Endothelial cell of umbilical vein (primary cell): ENCODE data around the gene ARNT2. TPM values are rescaled to one million over a fixed set of nuclear protein-coding genes. Genes with fewer than 3 reads are reported as not detected.

ENCODE experiments used
- BruUV-seq: library from RNA; stranded (reverse); fragments of 400-500 nt; replicated peaks from 2 replicates; lab custom pipeline; 2021; lab: Mats Ljungman, UMichigan
- CTCF ChIA-PET: fragments of 300-600, 350-600 bp; sonication (Branson Sonifier 250); formaldehyde crosslinking; loops from one replicate; lab custom pipeline; 2021; ENCODE audit warnings: antibody characterized with exemption, inconsistent platforms; lab: Charles Lee
- POLR2A ChIA-PET: fragments of 300-600, 350-600 bp; sonication (Branson Sonifier 250); formaldehyde crosslinking; loops from one replicate; lab custom pipeline; 2021; ENCODE audit warnings: antibody characterized with exemption, inconsistent platforms; lab: Charles Lee
- DNase-seq: peaks from one replicate; pipeline ENCODE4 v3.0.0-alpha.2; 2011; ENCODE audit warnings: low read depth, low spot score
- FAIRE-seq: peaks from 2 replicates; lab custom pipeline; 2011; peaks lifted over from hg19 to GRCh38; lab: Jason Lieb, UNC
- H2AFZ ChIP-seq: 2 replicates; pipeline ENCODE4 v1.6.0; 2012; ENCODE audit warnings: low read depth, low read length, control low read depth, inconsistent platforms
- H3K27ac ChIP-seq: 2 replicates; pipeline ENCODE4 v1.5.1; 2011; ENCODE audit warnings: low read depth, mild to moderate bottlenecking, control low read depth, low read length, moderate library complexity; ENCODE audit not compliant: insufficient read depth
- H3K27me3 ChIP-seq, 2 experiments: 2 replicates each; pipeline versions ENCODE4 v1.6.0 to v1.6.1; 2011; ENCODE audit warnings: low read length in 2 of 2, mixed read lengths in 1 of 2; ENCODE audit not compliant: control insufficient read depth in 2 of 2, insufficient read depth in 2 of 2
- H3K36me3 ChIP-seq, 2 experiments: 2 replicates in 1 of 2; 3 replicates in 1 of 2; pipeline ENCODE4 v1.5.1; 2011; ENCODE audit warnings: low read length in 2 of 2, mild to moderate bottlenecking in 1 of 2, moderate library complexity in 1 of 2; ENCODE audit not compliant: control insufficient read depth in 2 of 2, insufficient read depth in 2 of 2; ENCODE audit errors: extremely low read depth in 1 of 2
- H3K4me1 ChIP-seq: 3 replicates; pipeline ENCODE4 v1.5.1; 2011; ENCODE audit warnings: mild to moderate bottlenecking, low read length; ENCODE audit not compliant: control insufficient read depth, insufficient read depth; ENCODE audit errors: extremely low read depth
- H3K4me2 ChIP-seq: 2 replicates; pipeline ENCODE4 v1.6.1; 2011; ENCODE audit warnings: low read length, control low read depth, mixed read lengths; ENCODE audit not compliant: insufficient read depth
- H3K4me3 ChIP-seq, 3 experiments: fragments of 200-600 bp in 1 of 3; sonication (generic), shearing (Covaris generic) in 1 of 3; replicated peaks in 1 of 3; 2 replicates each; pipeline ENCODE4 v1.5.1; 2011 to 2016; ENCODE audit warnings: control low read depth in 3 of 3, low read length in 3 of 3, mild to moderate bottlenecking in 2 of 3, inconsistent platforms in 1 of 3, low read depth in 1 of 3, moderate library complexity in 1 of 3; ENCODE audit not compliant: insufficient read depth in 1 of 3
- H3K79me2 ChIP-seq: 2 replicates; pipeline ENCODE4 v1.6.0; 2012; ENCODE audit warnings: low read length, inconsistent platforms; ENCODE audit not compliant: control insufficient read depth, insufficient read depth
- H3K9ac ChIP-seq: replicated peaks from 2 replicates; pipeline ENCODE3; 2011; ENCODE audit warnings: low read length, control low read depth; ENCODE audit not compliant: insufficient read depth; ENCODE audit errors: extremely low read depth
- H3K9me1 ChIP-seq: replicated peaks from 3 replicates; pipeline ENCODE4 v1.6.0; 2011; ENCODE audit warnings: mild to moderate bottlenecking, low read length; ENCODE audit not compliant: control insufficient read depth, insufficient read depth; ENCODE audit errors: extremely low read depth
- H3K9me3 ChIP-seq: replicated peaks from 2 replicates; pipeline ENCODE4 v1.5.1; 2012; ENCODE audit warnings: low read length, inconsistent platforms; ENCODE audit not compliant: control insufficient read depth, insufficient read depth
- H4K20me1 ChIP-seq: replicated peaks from 2 replicates; pipeline ENCODE3; 2011; ENCODE audit warnings: mild to moderate bottlenecking, low read length; ENCODE audit not compliant: control insufficient read depth, insufficient read depth; ENCODE audit errors: extremely low read depth
- CTCF ChIP-seq, 2 donors: IDR thresholded peaks; 1 replicate in 1 of 2; 2 replicates in 1 of 2; pipeline ENCODE4 v1.5.1; 2011; ENCODE audit warnings: low read length in 2 of 2, mild to moderate bottlenecking in 2 of 2, moderate library complexity in 2 of 2, control low read depth in 1 of 2, inconsistent platforms in 1 of 2, low read depth in 1 of 2; ENCODE audit not compliant: insufficient read depth in 1 of 2; ENCODE audit errors: extremely low read depth in 1 of 2
- FOS ChIP-seq: IDR thresholded peaks from 2 replicates; pipeline ENCODE4 v1.6.1; 2011; ENCODE audit warnings: mild to moderate bottlenecking, low read length, moderate library complexity, borderline replicate concordance; ENCODE audit not compliant: insufficient read depth
- JUN ChIP-seq: IDR thresholded peaks from 2 replicates; pipeline ENCODE4 v1.6.1; 2011; ENCODE audit warnings: borderline replicate concordance, low read depth; ENCODE audit not compliant: insufficient read length, insufficient read depth
- MYC ChIP-seq: IDR thresholded peaks from one replicate; pipeline ENCODE4 v1.6.1; 2011; ENCODE audit warnings: mild to moderate bottlenecking, low read depth, low read length
- POLR2AphosphoS5 ChIP-seq: IDR thresholded peaks from 2 replicates; pipeline ENCODE4 v1.6.1; 2012; ENCODE audit warnings: low read depth, mild to moderate bottlenecking, control low read depth, low read length, moderate library complexity; ENCODE audit not compliant: insufficient read depth
- dilution Hi-C: fragments of 300-500 bp; cut with MboI; formaldehyde crosslinking; loops from one replicate; pipeline ENCODE4 v1.15.0; 2019; ENCODE audit warnings: low sequenced_read_pairs; ENCODE audit not compliant: extremely low pct_ligation_motif_present
- intact Hi-C: fragments of 100-400 bp; cut with micrococcal nuclease; formaldehyde crosslinking; loops from one replicate; pipeline ENCODE4 v1.10.0; 2022
- polyA plus RNA-seq, 4 experiments: library from polyadenylated mRNA; depleted of rRNA in 3 of 4; stranded (reverse) in 3 of 4; unstranded in 1 of 4; fragments of >200 nt; gene quantifications; 2 replicates each; pipeline versions ENCODE4 v1.2.1 to v1.2.3, GENCODE V29; 2011 to 2012; ENCODE audit warnings: missing spikeins in 1 of 4
- total RNA-seq: library from RNA; stranded (reverse); gene quantifications from 2 replicates; pipeline ENCODE4 v1.2.3, GENCODE V29; 2021

The ARNT2 gene
- total and polyA plus RNA-seq, 2 donors (not counting 3 experiments of a cell fraction or from before 2014, with no cell fraction given), result 0.03 to 0.20 TPM

GRCh38 chr15:80414546-80415357, 10.6 kb downstream of the ARNT2 start:
- Histone ChIP-seq H3K9me1 (no peaks in the 10 kb centered on the region), H3K79me2 (no peaks in the 10 kb centered on the region), H3K27me3 (no peaks in the 10 kb centered on the region), H3K4me1 (no peaks in the 10 kb centered on the region), H4K20me1 (no peaks in the 10 kb centered on the region), H3K36me3 (no peaks in the 10 kb centered on the region), H3K9me3 (no peaks in the 10 kb centered on the region), H3K27ac (no peak overlapping the region), H2AFZ (no peak overlapping the region), H3K9ac (no peak overlapping the region), H3K4me3 (no peak overlapping the region), H3K4me2 (no peak overlapping the region)
- no TSS peak for BruUV-seq
- ChIA-PET POLR2A (interaction anchor here (0.7 kb wide), 1 partner anchor 19 kb away, joined by 3 read pairs; no protein-coding TSS in a partner anchor), CTCF (no interaction called here)
- dilution Hi-C loops (no loop called here), intact Hi-C loops (no loop called here)
- DNase-seq (no peak), FAIRE-seq (no peak)
- TF ChIP-seq POLR2AphosphoS5 (no peak), CTCF (IDR thresholded peaks at IDR 0.05; ENCODE audit: extremely low read depth in 1 of 2, insufficient read depth in 1 of 2, low read depth in 1 of 2, low read length in 2 of 2) (no peak), FOS (no peak), JUN (no peak), MYC (no peak)
